HG02623 (cell line): ENCODE measurements around the gene WWC1.
"Not testable (repeated sequence)": the region's sequence is repeated elsewhere in the genome, so short reads cannot be mapped to it uniquely, and the experiment has no call there.

Experiments
- ATAC-seq: cut with Tn5 transposase; IDR thresholded peaks from one replicate; pipeline ENCODE4 v1.9.1; 2021; ENCODE audit warnings: moderate library complexity; ENCODE audit not compliant: unreplicated experiment

WWC1 gene

DNA sequence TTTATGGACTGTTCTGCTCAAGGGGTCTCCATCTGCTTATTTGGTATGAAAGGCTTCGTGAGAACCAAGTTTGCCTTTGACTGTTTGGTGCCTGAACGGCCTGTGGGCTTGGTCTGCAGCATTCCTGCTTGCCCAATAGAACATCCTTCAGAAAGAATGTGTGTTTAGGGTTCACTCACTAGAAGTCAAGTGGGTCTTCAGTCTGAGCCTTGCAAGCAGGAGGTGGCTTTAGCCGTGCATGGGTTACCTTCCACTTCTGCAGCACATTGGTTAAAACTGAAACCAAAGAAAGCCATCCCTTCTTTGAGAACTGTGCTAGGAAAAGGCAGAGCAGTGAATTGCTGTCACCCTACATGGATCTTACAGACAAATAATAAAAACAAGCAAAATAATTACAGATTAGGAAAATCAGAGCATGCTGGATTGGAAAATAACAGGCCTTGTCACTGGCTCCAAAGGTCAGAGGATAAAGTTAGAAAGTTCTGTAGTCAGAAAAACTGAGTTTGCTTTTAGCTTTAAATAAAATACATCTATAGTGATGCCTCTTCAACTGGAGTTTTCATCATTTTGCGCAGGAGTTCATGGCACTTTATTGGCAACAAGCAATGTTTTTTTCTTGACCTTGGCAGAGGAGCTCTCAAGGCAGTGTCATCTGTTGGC lies 16.6 kb downstream of the WWC1 start:
- ATAC-seq: no peak

DNA sequence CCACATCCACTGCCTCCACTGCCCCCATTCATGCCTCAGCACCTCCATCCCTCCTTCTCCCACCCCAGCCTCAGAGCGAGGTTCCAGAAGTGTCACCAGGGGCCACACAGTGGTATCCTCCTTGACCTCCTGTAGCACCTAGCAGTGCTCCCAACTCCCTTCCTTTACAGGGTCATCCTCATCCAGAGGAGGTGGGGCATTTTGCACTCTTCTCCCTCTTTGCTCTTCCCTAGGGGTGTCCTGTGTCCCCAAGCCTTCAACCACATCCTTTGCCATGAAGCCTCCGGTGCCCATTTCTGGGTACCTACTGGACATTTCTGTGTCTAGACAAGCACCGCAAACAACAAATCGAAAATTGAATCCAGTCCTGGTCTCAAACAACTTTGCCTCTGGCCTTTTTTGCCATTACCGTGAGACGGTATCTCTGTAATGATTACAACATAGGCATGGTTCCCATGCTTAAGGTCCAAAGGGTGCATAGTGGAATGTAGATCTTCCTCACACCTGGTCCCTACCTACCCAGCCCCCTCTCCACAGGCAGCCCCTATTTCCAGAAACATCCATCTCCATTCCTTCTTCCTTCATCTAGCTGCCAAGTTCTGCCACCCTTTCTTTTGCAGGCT lies 17.6 kb downstream of the WWC1 start:
- no peak for ATAC-seq

DNA sequence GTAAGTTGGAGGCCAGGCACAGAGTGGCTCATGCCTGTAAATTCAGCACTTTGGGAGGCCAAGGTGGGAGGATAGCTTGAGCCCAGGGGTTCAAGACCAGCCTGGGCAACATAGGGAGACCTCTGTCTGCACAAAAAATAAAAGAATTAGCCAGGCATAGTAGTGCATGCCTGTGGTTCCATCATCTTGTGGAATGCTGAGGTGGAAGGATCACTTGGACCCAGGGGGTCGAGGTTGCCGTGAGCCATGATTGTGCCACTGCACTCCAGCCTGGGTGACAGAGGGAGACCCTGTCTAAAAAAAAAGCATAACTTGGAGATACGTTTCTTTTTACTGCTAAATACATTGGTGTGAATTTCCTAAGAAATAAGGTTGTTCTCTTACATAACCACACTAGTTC lies 19.1 kb downstream of the WWC1 start:
- not testable (repeated sequence) for ATAC-seq

DNA sequence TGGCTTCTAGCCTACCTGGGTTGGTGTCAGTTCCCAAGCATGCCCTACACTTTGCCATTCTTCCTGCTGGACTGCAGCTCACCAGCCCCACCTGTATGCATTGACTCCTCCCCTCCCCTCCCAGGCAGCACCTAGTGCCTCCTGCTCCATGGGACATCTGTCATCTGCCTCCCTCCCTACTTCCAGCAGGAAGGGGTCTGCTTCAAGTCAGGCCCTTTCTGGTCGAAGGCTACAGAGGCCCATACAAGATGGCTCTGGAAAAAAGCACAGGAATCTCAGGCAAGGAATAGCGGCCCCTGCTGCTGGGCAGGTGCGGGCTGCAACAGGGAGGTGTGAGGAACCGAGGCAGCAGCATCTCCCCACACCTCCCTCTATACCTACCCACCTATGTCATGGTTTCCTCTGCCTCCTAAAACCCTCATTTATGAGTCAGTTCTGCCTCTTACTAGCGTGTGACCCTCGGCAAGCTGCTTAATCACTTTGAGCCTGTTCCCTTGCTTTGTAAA lies 19.7 kb downstream of the WWC1 start:
- no peak for ATAC-seq

DNA sequence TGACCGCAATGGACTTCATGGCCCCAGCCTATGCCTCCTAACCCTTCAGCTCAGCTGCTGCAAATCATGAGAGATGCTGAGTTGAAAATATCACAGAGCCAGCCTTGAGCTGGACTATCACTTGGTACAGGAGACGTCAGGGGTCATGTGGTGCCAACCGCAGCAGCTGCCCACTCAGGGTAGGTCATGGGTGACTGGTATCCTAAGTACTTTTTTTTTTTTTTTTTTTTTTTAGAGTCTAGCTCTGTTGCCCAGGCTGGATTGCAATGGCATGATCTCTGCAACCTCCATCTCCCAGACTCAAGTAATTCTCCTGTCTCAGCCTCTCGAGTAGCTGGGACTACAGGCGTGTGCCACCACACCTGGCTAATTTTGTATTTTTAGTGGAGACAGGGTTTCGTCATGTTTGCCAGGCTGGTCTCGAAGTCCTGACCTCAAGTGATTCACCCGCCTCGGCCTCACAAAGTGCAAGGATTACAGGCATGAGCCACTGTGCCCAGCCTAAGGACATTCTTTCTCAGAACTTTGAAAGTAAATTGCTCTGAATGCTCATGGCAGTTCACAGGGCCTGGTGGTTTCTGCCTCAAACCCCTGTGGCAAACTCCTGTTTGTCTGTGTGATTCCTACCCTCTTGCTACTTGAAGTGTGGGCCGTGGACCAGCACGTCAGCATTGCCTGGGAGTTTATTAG lies 21.3 kb downstream of the WWC1 start:
- ATAC-seq: no peak

DNA sequence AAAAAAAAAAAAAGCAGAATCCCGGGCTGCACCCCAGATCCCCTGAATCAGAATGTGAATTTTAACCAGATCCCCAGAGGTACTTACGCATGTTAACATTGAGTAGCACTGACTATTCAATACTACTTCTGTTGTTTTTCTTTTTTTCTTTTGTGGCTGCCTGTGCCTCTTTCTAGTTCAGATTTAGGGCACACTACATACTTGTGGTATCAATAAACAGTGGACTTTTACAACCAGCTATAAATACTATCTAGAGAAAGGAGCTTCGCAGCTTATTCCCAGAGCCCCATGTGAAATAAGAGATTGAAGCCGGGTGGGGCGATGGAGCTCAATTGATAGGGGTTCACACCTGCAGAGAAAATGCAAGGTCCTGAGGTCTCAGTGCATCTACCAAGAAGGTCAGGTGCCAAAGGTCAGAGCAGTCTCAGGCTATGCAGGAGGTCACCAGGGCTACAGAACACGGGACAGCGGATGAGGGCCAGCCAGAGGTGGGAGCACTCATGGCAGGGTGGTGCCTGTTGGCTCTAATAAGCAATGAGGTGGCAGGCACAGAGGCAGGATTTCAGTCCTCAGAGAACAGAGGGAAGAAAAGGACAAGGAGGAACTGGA lies 22.3 kb downstream of the WWC1 start:
- no peak for ATAC-seq

DNA sequence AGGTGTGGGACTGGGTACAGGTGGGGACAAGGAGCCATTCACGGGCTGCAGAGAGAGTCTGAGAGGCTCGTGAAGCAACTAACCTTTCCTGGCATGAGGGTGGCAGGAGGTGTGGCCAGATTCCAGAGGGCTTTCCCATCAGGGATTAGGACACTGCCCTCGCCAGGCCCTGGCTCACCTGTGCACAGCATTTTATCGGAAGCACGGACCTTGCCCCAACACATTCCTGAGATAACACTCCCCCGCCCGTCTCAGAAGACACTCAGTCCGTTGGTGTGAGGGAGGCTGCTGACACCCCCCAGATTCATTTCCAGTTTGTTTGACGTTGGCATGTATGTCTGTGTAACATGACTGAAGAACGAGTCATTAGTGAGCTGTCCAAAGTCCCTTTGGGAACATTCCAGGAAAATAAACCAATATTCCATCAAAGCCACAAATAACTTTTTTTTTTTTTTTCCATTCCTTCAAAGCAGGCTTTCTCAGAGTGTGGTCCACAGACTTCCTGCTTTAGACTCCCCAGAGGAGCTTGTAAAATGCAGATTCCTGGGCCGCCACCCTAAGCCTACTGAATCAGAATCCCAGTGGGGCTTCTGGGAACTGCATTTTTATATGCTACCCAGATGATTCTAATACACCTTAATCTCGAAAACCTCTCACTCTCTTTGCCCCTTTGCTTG lies 23.4 kb downstream of the WWC1 start:
- ATAC-seq: no peak

DNA sequence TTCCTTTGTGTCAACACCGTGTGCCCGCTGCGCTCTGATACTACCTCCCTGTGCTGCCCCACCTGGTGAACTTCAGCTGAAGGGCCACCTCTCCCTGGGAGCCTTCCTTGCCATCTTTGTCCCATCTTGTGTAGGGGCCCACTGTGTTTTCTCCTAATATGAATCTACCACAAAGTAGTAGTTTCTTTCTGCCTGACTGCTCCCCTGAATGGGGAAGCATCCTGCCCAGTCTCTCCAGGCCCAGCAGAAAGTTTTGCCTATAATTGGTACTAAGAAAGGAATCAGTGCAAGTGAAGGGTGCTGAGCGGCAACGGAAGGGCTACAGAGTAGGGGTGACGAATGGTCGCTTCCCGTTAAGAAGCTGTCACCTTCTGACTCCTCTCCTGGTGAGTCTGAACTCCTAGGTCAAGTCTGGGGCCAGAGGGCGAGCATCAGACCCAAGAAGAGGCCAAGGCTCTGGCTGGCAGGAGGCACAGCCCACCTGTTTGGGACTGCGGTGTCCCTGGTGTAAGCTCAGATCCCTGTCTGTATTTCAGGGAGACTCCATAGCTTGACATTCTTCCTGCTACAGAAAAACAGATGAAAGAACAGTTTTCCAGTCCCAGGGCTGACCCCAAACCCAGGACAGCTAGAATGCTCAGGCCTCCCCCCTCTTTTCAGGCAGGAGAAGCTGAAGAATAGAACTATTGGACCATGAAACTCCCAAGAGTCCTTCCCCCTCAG lies 24.1 kb downstream of the WWC1 start:
- no peak for ATAC-seq

DNA sequence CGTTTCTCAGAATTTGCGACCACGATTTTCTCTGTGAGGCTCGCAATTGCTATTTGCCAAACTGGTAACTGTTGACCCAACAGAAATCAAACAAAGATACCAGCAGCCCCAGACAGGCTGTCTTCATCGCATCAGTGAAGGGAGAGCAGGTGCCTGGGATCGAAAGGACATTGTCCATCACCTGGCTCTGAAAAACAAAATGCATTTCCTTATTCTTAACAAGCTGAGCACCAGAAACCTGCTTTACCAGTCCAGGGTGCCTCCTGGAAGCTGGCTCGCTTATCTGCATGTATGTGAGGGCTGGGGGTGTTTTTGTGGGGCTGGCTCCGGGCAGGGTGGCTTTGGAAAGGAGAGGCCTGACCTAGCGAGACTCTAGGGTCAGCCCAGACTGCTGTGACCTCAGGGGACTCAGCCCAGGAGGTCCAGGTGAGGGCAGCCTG lies 24.7 kb downstream of the WWC1 start:
- ATAC-seq: no peak

DNA sequence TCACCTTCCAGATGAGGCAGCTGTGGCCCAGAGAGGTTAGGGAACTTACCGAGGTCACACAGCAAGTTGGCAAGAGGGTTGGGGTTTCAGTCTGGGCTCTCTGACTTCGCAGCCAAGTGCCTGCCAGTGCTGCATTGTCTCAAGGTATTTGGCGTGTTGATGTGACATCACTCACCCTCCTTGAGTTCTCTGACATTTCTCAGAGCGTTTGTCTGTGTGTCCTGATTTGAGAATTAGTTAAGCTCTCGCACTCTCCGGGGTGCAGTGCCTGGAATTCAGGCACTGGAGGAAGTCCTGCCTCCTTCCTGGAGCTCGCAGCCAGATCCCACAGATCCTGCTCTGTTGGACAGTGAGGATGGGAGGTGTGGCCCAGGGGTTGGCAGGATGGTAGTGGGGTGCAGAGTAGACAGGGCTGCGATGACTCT lies 25.7 kb downstream of the WWC1 start:
- no peak for ATAC-seq

DNA sequence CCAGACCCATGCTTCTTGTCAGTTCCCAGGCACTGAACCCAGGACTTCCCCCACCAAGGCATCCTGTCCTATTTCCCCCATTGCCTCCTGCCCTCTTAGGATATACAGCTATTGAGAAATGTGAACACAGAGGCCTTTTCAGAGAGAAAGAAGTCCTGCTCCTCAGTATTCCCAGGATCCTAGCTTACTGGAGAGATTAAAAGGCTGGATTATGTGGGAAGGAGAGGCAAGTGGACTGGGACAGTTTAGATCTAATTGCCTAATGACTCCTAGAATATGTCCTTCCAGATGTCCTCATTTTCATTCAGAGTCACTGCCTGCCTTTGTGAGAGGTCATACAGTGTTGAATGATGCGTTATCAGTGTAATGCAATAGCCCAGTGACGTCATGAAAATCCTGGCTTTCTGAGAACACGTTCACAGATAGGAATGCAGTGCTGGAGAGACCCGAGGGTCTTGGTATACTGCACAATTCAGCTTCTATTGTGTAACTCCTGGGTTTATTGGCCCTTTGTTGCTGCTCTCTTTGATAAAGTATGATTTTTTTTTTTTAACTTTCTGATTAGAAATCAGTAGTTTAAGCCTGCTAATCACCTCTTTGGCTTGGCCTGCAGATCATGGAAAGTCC lies 26.2 kb downstream of the WWC1 start:
- no peak for ATAC-seq

DNA sequence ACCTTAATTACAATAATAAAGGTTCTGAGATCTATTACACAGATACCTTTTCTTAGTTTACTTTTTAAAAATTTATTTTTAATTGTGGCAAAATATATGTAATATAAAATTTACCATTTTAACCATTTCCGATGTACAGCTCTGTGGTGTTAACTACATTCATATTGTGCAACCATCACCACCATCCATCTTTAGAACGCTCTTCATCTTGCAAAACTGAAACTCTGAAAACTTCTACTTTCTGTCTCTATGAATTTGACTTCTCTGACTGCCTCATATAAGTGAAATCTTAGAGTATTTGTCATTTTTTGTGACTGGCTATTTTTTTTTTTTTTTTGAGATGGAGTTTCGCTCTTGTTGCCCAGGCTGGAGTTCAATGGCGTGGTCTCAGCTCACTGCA lies 26.8 kb downstream of the WWC1 start:
- ATAC-seq: no peak

DNA sequence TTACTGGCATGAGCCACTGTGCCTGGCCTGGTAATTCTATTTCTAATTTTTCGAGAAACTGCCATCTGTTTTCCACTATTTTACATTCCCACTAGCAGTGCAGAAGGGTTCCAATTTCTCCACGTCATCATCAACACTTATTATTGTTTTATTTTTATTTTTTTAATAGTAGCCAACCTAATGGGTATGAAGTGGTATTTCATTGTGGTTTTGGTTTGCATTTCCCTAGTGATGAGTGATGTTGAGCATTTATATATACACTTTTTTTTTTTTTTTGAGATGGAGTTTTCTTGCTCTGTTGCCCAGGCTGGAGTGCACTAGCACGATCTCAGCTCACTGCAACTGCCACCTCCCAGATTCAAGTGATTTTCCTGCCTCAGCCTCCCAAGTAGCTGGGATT lies 28.3 kb downstream of the WWC1 start:
- ATAC-seq: no peak

DNA sequence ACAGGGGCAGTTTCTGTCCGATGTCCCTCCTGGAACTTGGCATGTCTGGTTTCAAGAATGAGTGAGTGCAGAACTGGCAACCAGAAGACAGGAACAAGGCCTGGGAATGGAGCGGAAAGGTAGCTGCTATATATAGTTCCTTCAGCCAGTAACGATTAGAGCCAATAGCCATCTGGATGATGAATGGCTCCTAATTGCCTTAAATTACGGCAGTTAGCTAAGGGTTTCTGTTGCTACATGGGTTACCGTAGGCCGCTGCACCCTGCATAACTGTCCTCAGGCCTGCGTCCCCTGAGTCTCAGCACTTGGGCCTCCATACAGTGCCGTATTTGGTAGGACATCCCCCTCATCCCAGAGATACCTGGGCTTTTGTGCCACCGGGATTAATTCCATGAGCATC lies 29.4 kb downstream of the WWC1 start:
- ATAC-seq: no peak

DNA sequence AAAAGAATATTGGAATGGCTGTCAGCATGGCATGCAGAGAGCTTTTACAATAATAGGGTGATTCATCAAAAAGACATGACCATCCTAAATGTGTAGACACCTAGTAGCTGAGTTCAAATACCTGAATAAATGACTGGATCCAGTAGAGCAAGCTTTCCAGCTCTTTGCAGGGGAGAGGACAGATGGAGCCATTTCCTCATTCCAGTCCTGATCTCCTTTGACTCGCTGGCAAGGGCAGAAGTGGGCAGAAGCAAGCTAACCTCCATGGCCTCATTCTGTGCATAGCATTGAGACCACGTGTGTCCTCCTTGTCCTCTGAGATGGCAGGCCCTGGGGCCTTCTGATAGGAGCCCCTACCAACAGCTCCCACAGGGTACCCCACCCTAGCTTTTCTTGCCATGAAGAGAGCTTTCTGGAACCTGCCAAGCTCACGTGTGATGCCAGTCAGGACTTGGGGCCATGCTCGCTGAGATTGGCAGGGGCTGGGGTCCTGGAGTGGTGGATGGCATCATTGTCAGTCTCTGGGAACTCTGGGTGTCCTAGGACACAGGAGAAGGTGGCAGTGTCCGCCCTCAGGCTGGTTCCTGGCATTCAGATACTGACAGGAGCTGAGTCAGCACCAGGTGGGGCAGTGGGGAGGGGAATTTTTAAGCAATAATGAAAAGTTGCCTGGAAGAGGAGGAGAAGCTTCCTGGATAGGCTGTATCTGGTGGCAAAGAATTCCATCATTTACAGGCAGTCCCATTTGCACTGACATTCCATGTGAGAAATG lies 33.6 kb downstream of the WWC1 start:
- ATAC-seq: no peak

DNA sequence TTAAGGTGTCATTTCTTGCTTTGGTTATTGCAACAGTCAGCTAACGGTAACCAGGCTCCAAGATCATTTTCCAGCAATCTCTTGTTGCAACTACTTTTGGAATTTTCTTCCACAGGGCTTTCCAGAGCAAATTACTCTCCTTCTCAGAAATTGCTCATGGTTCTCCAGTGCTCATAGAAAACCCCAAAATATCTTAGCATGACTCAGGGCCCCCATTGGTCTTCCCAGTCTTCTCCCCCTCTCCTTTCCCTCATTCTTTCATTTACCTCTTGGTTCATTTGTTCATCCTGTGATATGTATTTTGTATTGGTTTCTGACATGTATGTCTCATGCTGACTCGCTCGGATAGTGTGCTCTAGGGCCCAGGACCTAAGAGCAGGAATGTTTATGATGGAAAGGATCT lies 35.6 kb downstream of the WWC1 start:
- ATAC-seq: no peak

DNA sequence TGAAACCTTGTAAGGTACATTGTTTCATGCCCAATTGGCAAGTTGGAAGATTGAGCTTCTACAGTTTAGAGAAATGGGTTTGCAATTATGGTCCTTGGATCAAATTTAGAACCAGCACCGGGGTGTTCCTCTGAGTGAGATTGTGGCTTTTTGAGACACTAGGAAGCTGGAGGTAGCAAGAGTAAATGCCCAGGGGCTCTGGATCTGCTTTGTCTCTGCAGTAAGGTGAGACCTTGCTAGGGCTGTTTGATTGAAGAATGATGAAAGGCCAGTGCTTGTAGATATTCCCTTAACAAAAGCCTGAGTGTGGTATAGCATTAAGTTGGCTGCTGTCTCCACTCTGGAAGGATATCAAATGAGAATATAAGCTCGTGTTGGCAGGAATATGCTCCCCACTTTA lies 36.0 kb downstream of the WWC1 start:
- no peak for ATAC-seq

DNA sequence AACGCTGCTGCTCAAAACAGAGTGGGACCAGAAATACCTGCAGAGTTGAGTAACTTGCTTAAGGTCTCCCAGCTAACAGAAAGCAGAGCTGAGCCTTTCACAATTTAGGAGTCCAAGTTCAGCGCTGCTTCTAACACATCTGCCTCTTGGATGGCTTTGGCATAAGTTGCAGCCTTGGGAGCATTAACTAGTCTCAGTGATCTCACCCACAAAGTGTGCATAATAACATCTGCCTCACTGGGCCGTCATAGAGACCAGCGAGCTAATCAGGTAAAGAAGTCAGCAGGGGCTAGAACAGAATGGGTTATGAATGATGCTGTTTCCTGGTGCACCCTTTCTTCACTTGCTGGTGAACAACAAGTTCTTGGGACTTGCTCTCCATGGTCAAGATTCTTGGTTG lies 36.5 kb downstream of the WWC1 start:
- no peak for ATAC-seq

DNA sequence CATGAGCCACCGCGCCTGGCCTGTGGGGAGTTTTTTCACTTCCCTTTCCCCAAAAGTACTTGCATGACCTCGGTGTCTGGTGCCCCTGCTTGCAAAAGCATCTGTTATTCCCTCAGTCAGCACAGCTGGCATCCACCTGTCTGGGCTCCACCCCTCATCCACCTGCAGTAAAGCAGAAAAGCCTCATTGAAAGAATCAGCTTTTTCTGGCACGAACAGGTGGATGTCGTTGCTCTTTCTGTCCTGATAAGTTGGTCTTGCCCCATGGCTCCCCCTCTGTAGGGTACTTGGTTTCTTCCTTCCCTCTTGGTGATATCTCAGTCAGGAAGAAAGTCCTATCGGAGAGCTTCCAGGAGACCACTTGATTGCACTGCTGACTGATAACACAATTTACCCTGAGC lies 37.4 kb downstream of the WWC1 start:
- peak; percentile 62 for ATAC-seq
